GM15510 (cell line): Measurements from ENCODE around the gene MYO15B.

ENCODE experiments used
- POLR2A ChIP-seq: IDR thresholded peaks from 3 replicates; pipeline ENCODE4 v1.6.1; 2011; ENCODE audit warnings: borderline replicate concordance; ENCODE audit not compliant: insufficient read length; ENCODE audit errors: extremely low read depth

Gene MYO15B

GRCh38 chr17:75664099-75664549 is 76.5 kb downstream of the MYO15B start:
- TF ChIP-seq POLR2A = no peak

DNA sequence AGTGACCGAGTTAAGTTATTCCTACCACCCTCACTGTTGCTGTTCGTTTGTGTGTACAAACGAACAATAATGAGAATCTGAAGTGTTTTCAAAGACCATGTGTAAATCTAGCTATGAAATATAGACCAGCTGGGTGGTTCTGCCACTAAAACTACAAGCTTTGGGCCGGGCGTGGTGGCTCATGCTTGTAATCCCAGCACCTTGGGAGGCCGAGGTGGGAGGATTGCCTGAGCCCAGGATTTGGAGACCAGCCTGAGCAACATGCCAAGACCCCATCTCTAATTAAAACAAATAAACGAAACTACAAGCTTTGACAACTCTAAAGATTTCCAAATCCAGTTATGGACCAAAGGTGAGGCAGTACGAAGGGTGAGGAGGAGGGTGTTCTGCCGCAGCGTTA is 78.4 kb downstream of the MYO15B start:
- TF ChIP-seq POLR2A = no peak

GRCh38 chr17:75666959-75667790 is 79.6 kb downstream of the MYO15B start, which contains the start of the genes RECQL5 and SAP30BP:
TSS of gene RECQL5 (minus strand) at chr17:75667154. CDS start at chr17:75666557, 597 bp downstream.
TSS of gene SAP30BP (plus strand) at chr17:75667338. CDS start at chr17:75667373, 35 bp downstream.
- peak; percentile 58 for TF ChIP-seq POLR2A

- TF ChIP-seq POLR2A = no peak
These were observed 80.2 kb downstream of the MYO15B start for GRCh38 chr17:75667825-75668224.

- no peak for TF ChIP-seq POLR2A
These were observed 80.9 kb downstream of the MYO15B start for GRCh38 chr17:75668489-75668888.

- no peak for TF ChIP-seq POLR2A
These were observed 83.3 kb downstream of the MYO15B start for GRCh38 chr17:75670868-75671267.

- TF ChIP-seq POLR2A = no peak
These were observed 84.4 kb downstream of the MYO15B start for GRCh38 chr17:75672011-75672410.

- no peak for TF ChIP-seq POLR2A
These were observed 85.9 kb downstream of the MYO15B start for GRCh38 chr17:75673487-75673886.
